ENCODE data around the gene ZNF813.

ZNF813 gene

GRCh38 chr19:53540091-53540490, 72.6 kb downstream of the ZNF813 start:
- TF ChIP-seq, protein P1, sequence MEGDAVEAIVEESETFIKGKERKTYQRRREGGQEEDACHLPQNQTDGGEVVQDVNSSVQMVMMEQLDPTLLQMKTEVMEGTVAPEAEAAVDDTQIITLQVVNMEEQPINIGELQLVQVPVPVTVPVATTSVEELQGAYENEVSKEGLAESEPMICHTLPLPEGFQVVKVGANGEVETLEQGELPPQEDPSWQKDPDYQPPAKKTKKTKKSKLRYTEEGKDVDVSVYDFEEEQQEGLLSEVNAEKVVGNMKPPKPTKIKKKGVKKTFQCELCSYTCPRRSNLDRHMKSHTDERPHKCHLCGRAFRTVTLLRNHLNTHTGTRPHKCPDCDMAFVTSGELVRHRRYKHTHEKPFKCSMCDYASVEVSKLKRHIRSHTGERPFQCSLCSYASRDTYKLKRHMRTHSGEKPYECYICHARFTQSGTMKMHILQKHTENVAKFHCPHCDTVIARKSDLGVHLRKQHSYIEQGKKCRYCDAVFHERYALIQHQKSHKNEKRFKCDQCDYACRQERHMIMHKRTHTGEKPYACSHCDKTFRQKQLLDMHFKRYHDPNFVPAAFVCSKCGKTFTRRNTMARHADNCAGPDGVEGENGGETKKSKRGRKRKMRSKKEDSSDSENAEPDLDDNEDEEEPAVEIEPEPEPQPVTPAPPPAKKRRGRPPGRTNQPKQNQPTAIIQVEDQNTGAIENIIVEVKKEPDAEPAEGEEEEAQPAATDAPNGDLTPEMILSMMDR (IDR thresholded peaks at IDR 0.05; ENCODE audit: extremely low read depth, missing control alignments), result no peak
- DNase-seq (ENCODE audit: low spot score), result no peak

GRCh38 chr19:53541971-53542370, 74.4 kb downstream of the ZNF813 start:
- TF ChIP-seq, protein P1 (IDR thresholded peaks at IDR 0.05; ENCODE audit: extremely low read depth, missing control alignments), result no peak
- DNase-seq (ENCODE audit: low spot score), result no peak

DNA sequence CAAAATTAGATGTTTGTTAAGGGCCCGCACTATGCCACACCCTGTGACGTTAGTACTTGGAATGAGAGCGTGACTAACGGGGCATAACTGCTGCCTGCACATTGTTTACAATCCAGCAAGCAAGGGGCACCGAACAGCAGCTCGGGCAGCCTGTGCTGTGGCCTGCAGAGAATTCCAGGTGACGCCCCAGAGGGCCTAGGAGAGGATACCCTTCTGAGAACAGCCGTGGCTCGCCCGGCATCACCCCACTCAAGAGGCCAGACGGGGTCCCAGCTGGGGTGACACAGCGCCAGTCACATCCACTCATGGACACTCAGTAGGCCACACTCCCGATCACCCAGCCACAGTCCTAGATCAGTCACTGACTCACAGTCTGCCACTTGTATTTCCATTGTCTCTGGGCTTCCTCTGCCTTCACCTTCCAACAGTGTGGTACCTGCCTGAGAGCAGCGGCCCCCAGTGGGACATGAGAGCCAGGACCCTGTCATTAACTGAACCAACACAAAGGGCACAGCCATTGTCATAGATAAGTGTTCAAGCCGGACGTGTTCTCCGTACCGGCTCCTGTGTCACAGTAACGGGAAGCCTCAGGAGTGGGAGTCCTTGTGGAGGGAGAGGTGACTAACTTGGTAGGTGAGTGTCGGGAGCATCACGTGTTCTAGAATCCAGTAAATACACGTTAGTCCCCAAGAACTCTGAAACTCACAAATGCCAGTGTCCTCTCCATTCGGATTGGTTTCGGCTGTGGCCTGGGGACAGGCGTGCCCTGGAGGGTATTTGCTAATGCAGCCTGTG, 77.9 kb downstream of the ZNF813 start:
- TF ChIP-seq, protein P1 (IDR thresholded peaks at IDR 0.05; ENCODE audit: extremely low read depth, missing control alignments), result no peak
- DNase-seq (ENCODE audit: low spot score), result no peak

All from GM20000 (cell line).